Measurements from ENCODE around the gene CROCC. TPM values are rescaled to one million over a fixed set of nuclear protein-coding genes. Genes with fewer than 3 reads are reported as not detected.

CROCC gene
- total and polyA plus RNA-seq, 4 donors = 2.9 to 8.3 (median 5.1) TPM

DNA sequence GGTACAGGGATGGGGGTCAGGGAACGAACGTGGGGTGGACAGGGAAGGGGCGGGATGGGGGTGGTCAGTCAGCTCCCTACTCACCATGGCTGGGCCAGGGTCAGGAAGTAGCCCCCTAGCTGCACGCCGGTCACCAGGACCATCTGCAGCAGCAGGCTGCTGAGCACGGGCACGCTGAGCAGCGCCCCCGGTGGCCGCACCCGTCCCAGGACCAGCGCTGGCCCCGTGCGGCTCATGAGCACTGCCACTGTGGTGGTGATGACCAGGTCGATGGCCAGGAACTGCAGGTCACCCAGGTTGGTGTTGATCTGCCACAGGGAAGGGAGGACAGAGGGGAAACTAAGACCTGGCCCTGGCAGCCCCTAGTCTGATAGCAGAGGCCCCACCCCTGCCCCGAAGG is 65.2 kb downstream of the CROCC start (continued):
- TF ChIP-seq, protein P1, sequence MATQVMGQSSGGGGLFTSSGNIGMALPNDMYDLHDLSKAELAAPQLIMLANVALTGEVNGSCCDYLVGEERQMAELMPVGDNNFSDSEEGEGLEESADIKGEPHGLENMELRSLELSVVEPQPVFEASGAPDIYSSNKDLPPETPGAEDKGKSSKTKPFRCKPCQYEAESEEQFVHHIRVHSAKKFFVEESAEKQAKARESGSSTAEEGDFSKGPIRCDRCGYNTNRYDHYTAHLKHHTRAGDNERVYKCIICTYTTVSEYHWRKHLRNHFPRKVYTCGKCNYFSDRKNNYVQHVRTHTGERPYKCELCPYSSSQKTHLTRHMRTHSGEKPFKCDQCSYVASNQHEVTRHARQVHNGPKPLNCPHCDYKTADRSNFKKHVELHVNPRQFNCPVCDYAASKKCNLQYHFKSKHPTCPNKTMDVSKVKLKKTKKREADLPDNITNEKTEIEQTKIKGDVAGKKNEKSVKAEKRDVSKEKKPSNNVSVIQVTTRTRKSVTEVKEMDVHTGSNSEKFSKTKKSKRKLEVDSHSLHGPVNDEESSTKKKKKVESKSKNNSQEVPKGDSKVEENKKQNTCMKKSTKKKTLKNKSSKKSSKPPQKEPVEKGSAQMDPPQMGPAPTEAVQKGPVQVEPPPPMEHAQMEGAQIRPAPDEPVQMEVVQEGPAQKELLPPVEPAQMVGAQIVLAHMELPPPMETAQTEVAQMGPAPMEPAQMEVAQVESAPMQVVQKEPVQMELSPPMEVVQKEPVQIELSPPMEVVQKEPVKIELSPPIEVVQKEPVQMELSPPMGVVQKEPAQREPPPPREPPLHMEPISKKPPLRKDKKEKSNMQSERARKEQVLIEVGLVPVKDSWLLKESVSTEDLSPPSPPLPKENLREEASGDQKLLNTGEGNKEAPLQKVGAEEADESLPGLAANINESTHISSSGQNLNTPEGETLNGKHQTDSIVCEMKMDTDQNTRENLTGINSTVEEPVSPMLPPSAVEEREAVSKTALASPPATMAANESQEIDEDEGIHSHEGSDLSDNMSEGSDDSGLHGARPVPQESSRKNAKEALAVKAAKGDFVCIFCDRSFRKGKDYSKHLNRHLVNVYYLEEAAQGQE (IDR thresholded peaks at IDR 0.05) = no peak
- TF ChIP-seq FOXA1 (IDR thresholded peaks at IDR 0.05) (no peak), SP1 (IDR thresholded peaks at IDR 0.05) (no peak), RAD21 (IDR thresholded peaks at IDR 0.05) (no peak), GABPA (IDR thresholded peaks at IDR 0.05 in 1 of 2, conservative IDR thresholded peaks at IDR 0.05 in 1 of 2) (no peak), EGR1 (IDR thresholded peaks at IDR 0.05; ENCODE audit: low read depth in 2 of 2) (no peak), HNF4A (conservative IDR thresholded peaks at IDR 0.05) (no peak), HNF4G (IDR thresholded peaks at IDR 0.05) (no peak), TAF1 (conservative IDR thresholded peaks at IDR 0.05) (no peak)

DNA sequence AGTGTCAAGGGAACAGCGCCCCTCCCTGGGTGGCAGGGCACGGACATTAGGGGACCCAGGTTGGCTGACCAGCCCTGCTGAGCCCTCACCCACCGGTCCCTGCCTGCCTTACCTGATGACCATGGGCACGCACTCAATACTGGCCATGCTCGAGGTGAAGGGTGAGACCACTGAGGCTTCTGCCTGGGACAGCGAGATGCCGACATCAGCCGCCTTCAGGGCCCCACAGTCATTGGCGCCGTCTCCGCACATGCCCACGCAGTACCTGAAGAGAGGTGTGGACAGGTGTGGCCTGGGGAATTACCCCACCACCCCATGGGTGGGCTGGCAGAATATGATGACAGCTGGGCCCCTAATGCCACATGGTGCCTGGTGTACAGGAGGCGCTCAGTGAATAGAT is 66.5 kb downstream of the CROCC start:
- no peak overlapping the region for H3K27ac ChIP-seq (ENCODE audit: low read depth in 1 of 2, low read length in 2 of 2)
- WGBS = 90% methylated on average over 13 of the region's 13 CpGs

More for the DNA sequence above, 66.5 kb downstream of the CROCC start:
- H3K9me3 ChIP-seq (ENCODE audit: control insufficient read depth in 4 of 4, low read length in 3 of 4) = no peaks in the 10 kb centered on the region
- H3K4me1 ChIP-seq (ENCODE audit: control insufficient read depth in 4 of 4, insufficient read depth in 4 of 4, low read length in 3 of 4) = no peaks in the 10 kb centered on the region
- TF ChIP-seq JUND (IDR thresholded peaks at IDR 0.05) (no peak), EGR1 (IDR thresholded peaks at IDR 0.05; ENCODE audit: low read depth in 2 of 2) (no peak), NR2F2 (IDR thresholded peaks at IDR 0.05) (no peak), GABPA (IDR thresholded peaks at IDR 0.05 in 1 of 2, conservative IDR thresholded peaks at IDR 0.05 in 1 of 2) (no peak), FOXA1 (IDR thresholded peaks at IDR 0.05) (no peak), RAD21 (IDR thresholded peaks at IDR 0.05) (no peak), FOXA2 (IDR thresholded peaks at IDR 0.05) (no peak), YY1 (IDR thresholded peaks at IDR 0.05) (no peak), HNF4A (conservative IDR thresholded peaks at IDR 0.05) (no peak)
- TF ChIP-seq, protein P2, sequence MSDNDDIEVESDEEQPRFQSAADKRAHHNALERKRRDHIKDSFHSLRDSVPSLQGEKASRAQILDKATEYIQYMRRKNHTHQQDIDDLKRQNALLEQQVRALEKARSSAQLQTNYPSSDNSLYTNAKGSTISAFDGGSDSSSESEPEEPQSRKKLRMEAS (IDR thresholded peaks at IDR 0.05) = no peak
- TF ChIP-seq, protein P3, sequence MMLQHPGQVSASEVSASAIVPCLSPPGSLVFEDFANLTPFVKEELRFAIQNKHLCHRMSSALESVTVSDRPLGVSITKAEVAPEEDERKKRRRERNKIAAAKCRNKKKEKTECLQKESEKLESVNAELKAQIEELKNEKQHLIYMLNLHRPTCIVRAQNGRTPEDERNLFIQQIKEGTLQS (IDR thresholded peaks at IDR 0.05) = no peak
- TF ChIP-seq, protein P4, sequence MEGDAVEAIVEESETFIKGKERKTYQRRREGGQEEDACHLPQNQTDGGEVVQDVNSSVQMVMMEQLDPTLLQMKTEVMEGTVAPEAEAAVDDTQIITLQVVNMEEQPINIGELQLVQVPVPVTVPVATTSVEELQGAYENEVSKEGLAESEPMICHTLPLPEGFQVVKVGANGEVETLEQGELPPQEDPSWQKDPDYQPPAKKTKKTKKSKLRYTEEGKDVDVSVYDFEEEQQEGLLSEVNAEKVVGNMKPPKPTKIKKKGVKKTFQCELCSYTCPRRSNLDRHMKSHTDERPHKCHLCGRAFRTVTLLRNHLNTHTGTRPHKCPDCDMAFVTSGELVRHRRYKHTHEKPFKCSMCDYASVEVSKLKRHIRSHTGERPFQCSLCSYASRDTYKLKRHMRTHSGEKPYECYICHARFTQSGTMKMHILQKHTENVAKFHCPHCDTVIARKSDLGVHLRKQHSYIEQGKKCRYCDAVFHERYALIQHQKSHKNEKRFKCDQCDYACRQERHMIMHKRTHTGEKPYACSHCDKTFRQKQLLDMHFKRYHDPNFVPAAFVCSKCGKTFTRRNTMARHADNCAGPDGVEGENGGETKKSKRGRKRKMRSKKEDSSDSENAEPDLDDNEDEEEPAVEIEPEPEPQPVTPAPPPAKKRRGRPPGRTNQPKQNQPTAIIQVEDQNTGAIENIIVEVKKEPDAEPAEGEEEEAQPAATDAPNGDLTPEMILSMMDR (IDR thresholded peaks at IDR 0.05; ENCODE audit: low read depth, low read length, missing input control) = no peak
- TF ChIP-seq, protein P5, sequence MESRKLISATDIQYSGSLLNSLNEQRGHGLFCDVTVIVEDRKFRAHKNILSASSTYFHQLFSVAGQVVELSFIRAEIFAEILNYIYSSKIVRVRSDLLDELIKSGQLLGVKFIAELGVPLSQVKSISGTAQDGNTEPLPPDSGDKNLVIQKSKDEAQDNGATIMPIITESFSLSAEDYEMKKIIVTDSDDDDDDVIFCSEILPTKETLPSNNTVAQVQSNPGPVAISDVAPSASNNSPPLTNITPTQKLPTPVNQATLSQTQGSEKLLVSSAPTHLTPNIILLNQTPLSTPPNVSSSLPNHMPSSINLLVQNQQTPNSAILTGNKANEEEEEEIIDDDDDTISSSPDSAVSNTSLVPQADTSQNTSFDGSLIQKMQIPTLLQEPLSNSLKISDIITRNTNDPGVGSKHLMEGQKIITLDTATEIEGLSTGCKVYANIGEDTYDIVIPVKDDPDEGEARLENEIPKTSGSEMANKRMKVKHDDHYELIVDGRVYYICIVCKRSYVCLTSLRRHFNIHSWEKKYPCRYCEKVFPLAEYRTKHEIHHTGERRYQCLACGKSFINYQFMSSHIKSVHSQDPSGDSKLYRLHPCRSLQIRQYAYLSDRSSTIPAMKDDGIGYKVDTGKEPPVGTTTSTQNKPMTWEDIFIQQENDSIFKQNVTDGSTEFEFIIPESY (IDR thresholded peaks at IDR 0.05) = no peak
- DNase-seq (ENCODE audit: low spot score) = no peak
- H3K27me3 ChIP-seq (ENCODE audit: control insufficient read depth in 4 of 4, insufficient read depth in 4 of 4, low read length in 3 of 4) = no peaks in the 10 kb centered on the region
- peaks cover 2 to 23% (median 8%) of the 10 kb centered on the region in 4 donors for H3K36me3 ChIP-seq (ENCODE audit: control insufficient read depth in 4 of 4, insufficient read depth in 3 of 4, low read depth in 1 of 4, low read length in 3 of 4)
- H3K9ac ChIP-seq (ENCODE audit: low read depth in 1 of 2, low read length in 2 of 2) = no peak overlapping the region
- no peak overlapping the region for H3K4me3 ChIP-seq (ENCODE audit: low read depth in 1 of 3, low read length in 3 of 3)
